Coronary artery (tissue), 2 donors: Measurements from ENCODE around the gene TMEM220.

ENCODE experiments used
- DNase-seq: peaks from one replicate; pipeline ENCODE4 v3.0.0-alpha.2; 2017; ENCODE audit warnings: low spot score
- H3K27ac ChIP-seq, 2 donors: fragments of 200-600 bp; sonication (generic); one replicate each; pipeline ENCODE4 v1.5.1; 2016 to 2019
- H3K4me3 ChIP-seq: fragments of 200-600 bp; sonication (generic); 2 replicates; pipeline ENCODE4 v1.5.1; 2016; ENCODE audit warnings: mild to moderate bottlenecking, moderate library complexity
- TF ChIP-seq, protein P1 (sequence below): fragments of 200-600 bp; sonication (generic); IDR thresholded peaks from one replicate; pipeline ENCODE4 v1.5.1; 2019; ENCODE audit warnings: antibody characterized with exemption

The TMEM220 gene

DNA sequence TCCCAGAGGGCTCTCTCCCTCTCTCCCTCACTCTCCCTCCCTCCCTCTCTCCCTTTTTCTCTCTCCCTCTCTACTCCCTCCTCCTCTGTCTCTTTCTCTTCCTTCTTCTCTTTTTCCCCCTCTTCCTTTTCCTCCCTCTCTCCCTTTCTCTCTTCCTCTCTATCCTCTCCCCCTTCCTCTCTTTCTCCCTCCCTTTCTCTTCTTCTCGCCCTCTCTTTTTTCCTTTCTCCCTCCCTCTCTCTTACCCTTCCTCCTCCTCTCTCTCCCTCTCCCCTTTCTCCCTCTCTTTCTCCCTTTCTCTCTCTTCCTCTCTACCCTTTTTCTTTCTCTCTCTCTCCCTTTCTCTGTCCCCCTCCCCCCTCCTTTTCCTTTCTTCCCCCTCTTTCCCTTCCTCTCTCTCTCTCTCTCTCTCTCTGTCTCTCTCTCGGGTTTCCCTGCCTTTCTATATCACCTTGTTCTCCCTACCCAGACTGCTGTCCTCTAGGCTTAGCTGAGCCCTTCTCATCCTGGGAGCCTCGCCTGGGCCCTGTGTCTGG is 25.8 kb upstream of the TMEM220 start:
- DNase-seq, result no peak
- Histone ChIP-seq H3K27ac (no peak overlapping the region), H3K4me3 (no peak overlapping the region)
- TF ChIP-seq, protein P1, sequence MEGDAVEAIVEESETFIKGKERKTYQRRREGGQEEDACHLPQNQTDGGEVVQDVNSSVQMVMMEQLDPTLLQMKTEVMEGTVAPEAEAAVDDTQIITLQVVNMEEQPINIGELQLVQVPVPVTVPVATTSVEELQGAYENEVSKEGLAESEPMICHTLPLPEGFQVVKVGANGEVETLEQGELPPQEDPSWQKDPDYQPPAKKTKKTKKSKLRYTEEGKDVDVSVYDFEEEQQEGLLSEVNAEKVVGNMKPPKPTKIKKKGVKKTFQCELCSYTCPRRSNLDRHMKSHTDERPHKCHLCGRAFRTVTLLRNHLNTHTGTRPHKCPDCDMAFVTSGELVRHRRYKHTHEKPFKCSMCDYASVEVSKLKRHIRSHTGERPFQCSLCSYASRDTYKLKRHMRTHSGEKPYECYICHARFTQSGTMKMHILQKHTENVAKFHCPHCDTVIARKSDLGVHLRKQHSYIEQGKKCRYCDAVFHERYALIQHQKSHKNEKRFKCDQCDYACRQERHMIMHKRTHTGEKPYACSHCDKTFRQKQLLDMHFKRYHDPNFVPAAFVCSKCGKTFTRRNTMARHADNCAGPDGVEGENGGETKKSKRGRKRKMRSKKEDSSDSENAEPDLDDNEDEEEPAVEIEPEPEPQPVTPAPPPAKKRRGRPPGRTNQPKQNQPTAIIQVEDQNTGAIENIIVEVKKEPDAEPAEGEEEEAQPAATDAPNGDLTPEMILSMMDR, result no peak

DNA sequence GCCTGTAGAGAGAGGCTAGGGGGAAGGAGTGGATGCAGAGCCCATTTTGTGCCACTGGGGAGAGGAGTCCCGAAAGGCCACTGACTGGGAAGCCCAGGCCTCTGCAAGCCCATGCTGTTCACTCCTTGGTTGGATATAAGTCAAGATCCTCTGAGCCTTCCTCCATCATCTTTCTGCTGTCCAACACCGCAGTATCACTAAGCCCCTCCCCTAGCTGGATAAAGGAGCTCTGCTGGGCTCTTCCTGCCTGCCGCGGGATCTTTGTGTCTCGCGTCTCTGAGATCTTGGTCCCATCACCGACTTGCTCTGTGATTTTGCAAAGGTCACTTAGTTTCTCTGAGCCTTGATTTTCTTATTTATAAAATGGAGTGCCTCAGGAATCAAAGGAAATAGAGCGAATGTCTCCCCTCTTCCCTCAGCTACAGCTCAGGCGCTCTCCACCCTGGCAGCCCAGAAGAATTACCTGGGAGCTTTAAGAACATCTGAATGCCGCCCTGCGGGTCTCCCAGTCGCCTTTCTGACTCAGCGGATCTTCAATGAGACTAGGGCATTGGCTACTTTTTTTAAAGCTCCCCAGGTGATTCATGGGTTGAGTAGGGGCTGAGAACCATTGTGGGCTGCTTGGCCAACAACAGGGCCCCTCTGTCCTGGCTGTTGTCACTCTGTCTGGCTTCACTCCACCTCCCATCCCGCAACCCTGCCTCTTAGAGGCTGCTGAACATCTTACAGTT is 25.2 kb upstream of the TMEM220 start:
- H3K4me3 ChIP-seq, result no peak overlapping the region
- no peak for DNase-seq
- TF ChIP-seq, protein P1, result no peak
- H3K27ac ChIP-seq, result no peak overlapping the region

DNA sequence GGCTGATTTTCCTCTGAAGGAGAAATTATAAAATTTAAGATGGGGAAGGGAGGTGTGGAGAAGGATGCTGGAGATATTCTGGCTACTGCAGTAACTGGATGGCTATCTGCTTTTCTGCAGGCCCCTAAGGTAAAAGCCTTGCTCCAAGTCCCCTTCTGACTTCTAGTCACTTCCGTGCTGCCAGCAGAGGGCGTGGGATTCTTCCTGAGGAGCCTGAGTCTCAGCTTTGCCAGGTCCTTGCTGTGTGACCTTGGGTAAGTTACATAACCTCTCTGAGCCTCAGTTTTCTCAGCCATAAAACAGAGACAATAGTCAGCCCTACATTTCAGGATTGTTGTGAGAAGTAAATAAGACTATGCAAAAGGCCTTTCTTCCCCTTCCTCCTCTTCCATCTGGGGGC is 24.3 kb upstream of the TMEM220 start:
- Histone ChIP-seq H3K4me3 (no peak overlapping the region), H3K27ac (no peak overlapping the region)
- TF ChIP-seq, protein P1, result no peak
- DNase-seq, result no peak

DNA sequence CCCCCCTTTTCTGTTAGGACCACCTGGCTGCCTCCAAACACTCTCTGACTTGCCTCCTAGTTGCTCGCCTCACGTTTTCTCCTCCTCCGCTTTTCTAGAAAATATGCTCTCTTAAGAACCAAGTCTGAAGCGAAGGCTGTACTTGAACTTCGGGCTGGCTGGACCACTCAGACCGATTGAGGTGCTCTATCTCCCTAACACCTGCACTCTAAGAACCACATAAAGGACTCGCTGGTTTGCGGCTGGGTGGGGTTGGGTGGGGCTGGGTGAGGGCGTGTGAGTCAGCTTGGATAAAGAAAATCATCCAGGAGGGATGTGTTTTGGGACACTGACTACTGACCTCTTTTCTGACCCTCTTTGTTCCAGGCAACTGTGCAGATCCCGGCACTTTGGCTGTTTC is 22.9 kb upstream of the TMEM220 start:
- TF ChIP-seq, protein P1, result no peak
- no peak for DNase-seq
- H3K4me3 ChIP-seq, result no peak overlapping the region
- H3K27ac ChIP-seq, result no peak overlapping the region

DNA sequence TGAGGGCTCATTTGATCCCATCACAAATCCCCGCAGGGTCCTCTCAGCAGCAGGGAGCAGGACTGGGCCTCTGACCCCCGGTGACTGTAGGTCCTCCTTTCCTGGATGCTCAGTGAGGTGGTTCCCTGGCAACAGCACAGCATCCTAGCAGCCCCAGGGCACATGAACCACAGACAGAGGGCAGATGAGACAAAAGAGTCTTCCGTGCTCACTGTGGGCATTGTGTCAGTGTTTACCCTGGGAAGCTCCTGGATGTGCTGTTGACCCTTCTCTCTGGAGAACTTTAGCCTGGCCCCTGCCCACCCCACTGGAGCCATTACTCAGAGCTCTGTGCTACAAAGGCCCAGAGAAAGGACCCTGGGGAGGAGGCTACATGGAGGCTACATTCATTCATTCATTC is 21.7 kb upstream of the TMEM220 start:
- H3K27ac ChIP-seq, result no peak overlapping the region
- TF ChIP-seq, protein P1, result no peak
- DNase-seq, result no peak
- H3K4me3 ChIP-seq, result no peak overlapping the region

DNA sequence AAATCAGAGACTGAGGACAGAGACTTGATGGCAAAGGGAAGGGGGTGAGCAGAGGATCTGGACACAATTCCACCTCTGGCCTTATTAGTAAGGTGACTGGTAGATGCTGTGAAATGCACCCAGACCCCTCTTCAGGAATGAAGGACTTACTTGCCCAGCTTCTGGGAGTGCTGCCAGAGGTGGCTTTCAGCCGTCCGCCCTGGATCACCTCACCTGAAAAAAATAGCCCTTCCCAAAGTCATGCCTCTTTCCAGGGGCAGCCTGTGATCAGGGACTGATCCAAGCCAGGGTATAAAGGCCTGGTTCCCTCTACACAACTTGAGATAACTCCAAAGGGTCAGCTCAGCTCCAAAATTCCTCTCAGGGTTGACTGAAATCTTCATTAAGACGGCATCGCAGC is 20.4 kb upstream of the TMEM220 start:
- TF ChIP-seq, protein P1, result no peak
- Histone ChIP-seq H3K27ac (no peak overlapping the region), H3K4me3 (no peak overlapping the region)
- no peak for DNase-seq

DNA sequence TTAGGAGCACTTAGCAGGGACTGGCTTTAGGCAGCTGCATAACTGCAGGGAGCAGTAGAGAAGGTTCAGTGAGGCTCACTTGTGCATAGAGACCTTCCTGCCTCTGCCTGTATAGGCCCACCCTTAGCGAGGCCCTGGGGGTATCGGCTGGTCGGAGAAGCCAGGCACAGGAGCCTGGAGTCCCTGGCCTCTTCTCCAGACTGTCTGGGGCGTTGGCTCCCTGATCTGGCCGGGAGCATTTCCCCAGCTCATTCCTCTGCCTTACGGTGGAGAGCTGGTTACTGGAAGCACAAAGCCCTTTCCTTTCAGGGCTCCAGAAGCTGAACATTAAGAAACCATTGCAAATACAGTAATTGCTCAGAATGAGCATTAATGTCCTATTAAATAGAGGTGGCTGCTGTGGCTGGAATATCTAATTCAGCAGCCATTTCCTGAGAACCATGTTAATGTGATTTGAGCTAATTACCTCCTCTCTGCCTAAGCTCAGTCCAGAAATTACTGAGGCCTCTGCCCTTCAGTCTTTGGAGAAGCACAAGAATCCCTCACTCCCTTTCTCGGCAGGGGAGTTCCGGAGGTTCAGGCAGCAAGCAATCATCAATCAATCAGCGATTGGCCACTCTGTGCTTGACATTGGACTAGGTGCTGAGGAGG is 18.8 kb upstream of the TMEM220 start:
- TF ChIP-seq, protein P1, result no peak
- no peak for DNase-seq
- Histone ChIP-seq H3K4me3 (no peak overlapping the region), H3K27ac (no peak overlapping the region)
